GM21825 (cell line): Measurements from ENCODE around the gene FBLIM1.

ENCODE experiments used
- ATAC-seq: cut with Tn5 transposase; IDR thresholded peaks from one replicate; pipeline ENCODE4 v1.9.1; 2021; ENCODE audit warnings: mild to moderate bottlenecking, moderate library complexity; ENCODE audit not compliant: unreplicated experiment

FBLIM1 gene

GRCh38 chr1:15764269-15764764 is 5.7 kb downstream of the FBLIM1 start:
- no peak for ATAC-seq

GRCh38 chr1:15764890-15765289 is 6.3 kb downstream of the FBLIM1 start:
- no peak for ATAC-seq

GRCh38 chr1:15765495-15766194 is 7.0 kb downstream of the FBLIM1 start:
- ATAC-seq: no peak

GRCh38 chr1:15767941-15768340 is 9.3 kb downstream of the FBLIM1 start:
- no peak for ATAC-seq

GRCh38 chr1:15768388-15768787 is 9.8 kb downstream of the FBLIM1 start:
- ATAC-seq: no peak

GRCh38 chr1:15770313-15770962 is 11.8 kb downstream of the FBLIM1 start:
- ATAC-seq: no peak

- no peak for ATAC-seq
Measured at GRCh38 chr1:15771836-15772515, 13.4 kb downstream of the FBLIM1 start.

- no peak for ATAC-seq
Measured at GRCh38 chr1:15775706-15776105, 17.1 kb downstream of the FBLIM1 start.

- no peak for ATAC-seq
Measured at GRCh38 chr1:15777909-15778707, 19.5 kb downstream of the FBLIM1 start.

GRCh38 chr1:15785683-15786082 is 27.1 kb downstream of the FBLIM1 start:
- no peak for ATAC-seq

GRCh38 chr1:15786581-15786980 is 28.0 kb downstream of the FBLIM1 start:
- no peak for ATAC-seq

GRCh38 chr1:15788624-15789301 is 30.2 kb downstream of the FBLIM1 start:
- no peak for ATAC-seq

- no peak for ATAC-seq
Measured at GRCh38 chr1:15796086-15796462, 37.5 kb downstream of the FBLIM1 start.

GRCh38 chr1:15797614-15798390 is 39.2 kb downstream of the FBLIM1 start:
- no peak for ATAC-seq

- no peak for ATAC-seq
Measured at GRCh38 chr1:15799004-15799867, 40.6 kb downstream of the FBLIM1 start.

- ATAC-seq: no peak
Measured at GRCh38 chr1:15799928-15800835, 41.6 kb downstream of the FBLIM1 start.

- ATAC-seq: no peak
Measured at GRCh38 chr1:15802234-15802965, 43.8 kb downstream of the FBLIM1 start.
